Subcutaneous abdominal adipose tissue (tissue), 5 donors: ENCODE results near the gene CASP6.

ENCODE experiments used
- H3K27ac ChIP-seq: one replicate; pipeline ENCODE4 v1.7.0; 2013; ENCODE audit warnings: low read depth, mild to moderate bottlenecking, inconsistent platforms, low read length, moderate library complexity
- H3K27me3 ChIP-seq, 5 donors: one replicate each; pipeline ENCODE4 v1.7.0; 2013; ENCODE audit warnings: low read length in 5 of 5, inconsistent platforms in 1 of 5; ENCODE audit not compliant: control insufficient read depth in 5 of 5, insufficient read depth in 4 of 5
- H3K36me3 ChIP-seq, 5 donors: one replicate each; pipeline ENCODE4 v1.7.0; 2013; ENCODE audit warnings: low read length in 5 of 5; ENCODE audit not compliant: control insufficient read depth in 5 of 5, insufficient read depth in 5 of 5
- H3K4me1 ChIP-seq, 5 donors: one replicate each; pipeline ENCODE4 v1.7.0; 2013; ENCODE audit warnings: low read length in 5 of 5, mild to moderate bottlenecking in 3 of 5, moderate library complexity in 1 of 5; ENCODE audit not compliant: control insufficient read depth in 5 of 5, insufficient read depth in 5 of 5
- H3K4me3 ChIP-seq, 5 donors: one replicate each; pipeline ENCODE4 v1.7.0; 2013; ENCODE audit warnings: low read length in 5 of 5, low read depth in 1 of 5
- H3K9ac ChIP-seq, 5 donors: one replicate each; pipeline ENCODE4 v1.7.0; 2013; ENCODE audit warnings: low read length in 5 of 5, mild to moderate bottlenecking in 4 of 5, moderate library complexity in 3 of 5
- H3K9me3 ChIP-seq, 5 donors: one replicate each; pipeline ENCODE4 v1.7.0; 2013; ENCODE audit warnings: low read length in 5 of 5; ENCODE audit not compliant: control insufficient read depth in 5 of 5
- donor health status: healthy.
- donor health status: healthy.
- donor health status: healthy.
- donor health status: healthy.
- donor health status: healthy.

CASP6 gene

GRCh38 chr4:109738104-109738872 is 35.0 kb upstream of the CASP6 start:
- no peak overlapping the region for H3K9ac ChIP-seq
- peaks cover 0 to 6% (median 0%) of the 10 kb centered on the region in 5 donors for H3K27me3 ChIP-seq
- no peaks in the 10 kb centered on the region for H3K4me1 ChIP-seq
- H3K27ac ChIP-seq, result no peak overlapping the region
- no peaks in the 10 kb centered on the region for H3K36me3 ChIP-seq
- no peak overlapping the region for H3K4me3 ChIP-seq
- no peaks in the 10 kb centered on the region for H3K9me3 ChIP-seq

GRCh38 chr4:109735566-109736365 is 32.5 kb upstream of the CASP6 start:
- no peak overlapping the region for H3K9ac ChIP-seq
- no peaks in the 10 kb centered on the region for H3K36me3 ChIP-seq
- H3K9me3 ChIP-seq, result no peaks in the 10 kb centered on the region
- no peak overlapping the region for H3K4me3 ChIP-seq
- no peak overlapping the region for H3K27ac ChIP-seq
- peaks cover 0 to 6% (median 0%) of the 10 kb centered on the region in 5 donors for H3K27me3 ChIP-seq
- peaks cover 0 to 1% (median under 1%) of the 10 kb centered on the region in 5 donors for H3K4me1 ChIP-seq

DNA sequence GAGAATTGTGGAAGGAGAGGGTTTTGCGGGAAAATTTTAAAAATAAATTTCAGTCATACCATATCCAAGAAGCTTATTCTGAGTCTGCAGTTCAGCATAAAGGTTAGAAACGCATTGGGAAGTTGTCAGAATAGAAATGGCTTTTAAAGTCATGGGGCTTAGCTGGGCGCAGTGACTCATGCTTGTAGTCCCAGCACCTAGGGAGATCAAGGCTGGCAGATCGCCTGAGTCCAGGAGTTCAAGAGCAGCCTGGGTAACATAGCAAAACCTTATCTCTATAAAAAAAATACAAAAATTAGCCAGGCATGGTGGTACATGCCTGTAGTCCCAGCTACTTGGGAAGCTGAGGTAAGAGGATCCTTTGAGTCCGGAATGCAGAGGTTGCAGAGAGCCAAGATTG is 30.5 kb upstream of the CASP6 start:
- H3K36me3 ChIP-seq, result no peaks in the 10 kb centered on the region
- H3K9me3 ChIP-seq, result no peaks in the 10 kb centered on the region
- no peak overlapping the region for H3K4me3 ChIP-seq

GRCh38 chr4:109730619-109731545 is 27.6 kb upstream of the CASP6 start:
- no peaks in the 10 kb centered on the region for H3K36me3 ChIP-seq
- peak overlapping the region; percentile 78 for H3K27ac ChIP-seq
- H3K9ac ChIP-seq, result peak overlapping the region in 4 of 5 donors; percentile 67 to 85 (median 78)
- H3K4me1 ChIP-seq, result peaks cover 0 to 26% (median 15%) of the 10 kb centered on the region in 5 donors
- no peaks in the 10 kb centered on the region for H3K27me3 ChIP-seq
- H3K4me3 ChIP-seq, result peak overlapping the region; percentile 88 to 97 (median 95)
- no peaks in the 10 kb centered on the region for H3K9me3 ChIP-seq

More for the DNA sequence above, 30.5 kb upstream of the CASP6 start:
- Histone ChIP-seq H3K27me3 (peaks cover 0 to 6% (median 0%) of the 10 kb centered on the region in 5 donors), H3K27ac (no peak overlapping the region), H3K4me1 (peaks cover 0 to 16% (median 14%) of the 10 kb centered on the region in 5 donors), H3K9ac (no peak overlapping the region)

GRCh38 chr4:109729718-109730618 is 26.7 kb upstream of the CASP6 start, which contains the start of gene PLA2G12A:
Gene PLA2G12A, minus strand, starts transcription at chr4:109730070. Its CDS starts 261 bp downstream, at chr4:109729809.
- peak within 1 kb of the TSS; percentile 32 to 85 (median 77) for H3K9ac ChIP-seq
- H3K4me1 ChIP-seq, result peaks cover 0 to 26% (median 15%) of the 10 kb centered on the region in 5 donors
- H3K27ac ChIP-seq, result peak within 1 kb of the TSS; percentile 78
- H3K36me3 ChIP-seq, result no peaks in the 10 kb centered on the region
- H3K4me3 ChIP-seq, result peak within 1 kb of the TSS; percentile 88 to 97 (median 96)
- H3K9me3 ChIP-seq, result no peaks in the 10 kb centered on the region
- no peaks in the 10 kb centered on the region for H3K27me3 ChIP-seq

GRCh38 chr4:109729117-109729717 is 26.0 kb upstream of the CASP6 start:
- peak overlapping the region; percentile 32 to 82 (median 77) for H3K9ac ChIP-seq
- no peaks in the 10 kb centered on the region for H3K27me3 ChIP-seq
- peaks cover 0 to 26% (median 15%) of the 10 kb centered on the region in 5 donors for H3K4me1 ChIP-seq
- peak overlapping the region; percentile 86 to 96 (median 88) for H3K4me3 ChIP-seq
- no peaks in the 10 kb centered on the region for H3K36me3 ChIP-seq
- peak overlapping the region; percentile 10 for H3K27ac ChIP-seq
- H3K9me3 ChIP-seq, result no peaks in the 10 kb centered on the region

- H3K27ac ChIP-seq, result no peak overlapping the region
- no peaks in the 10 kb centered on the region for H3K36me3 ChIP-seq
- peak overlapping the region in 1 of 5 donors; percentile 86 for H3K4me3 ChIP-seq
- no peaks in the 10 kb centered on the region for H3K9me3 ChIP-seq
- H3K27me3 ChIP-seq, result no peaks in the 10 kb centered on the region
- H3K9ac ChIP-seq, result peak overlapping the region in 1 of 5 donors; percentile 15
- H3K4me1 ChIP-seq, result peaks cover 0 to 26% (median 15%) of the 10 kb centered on the region in 5 donors
These were observed 25.1 kb upstream of the CASP6 start for GRCh38 chr4:109728385-109728784.

- no peaks in the 10 kb centered on the region for H3K9me3 ChIP-seq
- H3K27me3 ChIP-seq, result no peaks in the 10 kb centered on the region
- H3K4me3 ChIP-seq, result no peak overlapping the region
- peaks cover 0 to 4% (median 0%) of the 10 kb centered on the region in 5 donors for H3K4me1 ChIP-seq
- no peaks in the 10 kb centered on the region for H3K36me3 ChIP-seq
- no peak overlapping the region for H3K27ac ChIP-seq
- H3K9ac ChIP-seq, result no peak overlapping the region
These were observed 19.9 kb upstream of the CASP6 start for GRCh38 chr4:109723110-109723509.
